B cell (primary cell): ENCODE results near the gene ASTN2. TPM values are rescaled to one million over a fixed set of nuclear protein-coding genes. Genes with fewer than 3 reads are reported as not detected.

Experiments
- ATAC-seq: fragments of 200-7000 bp; cut with Tn5 transposase; one replicate; pipeline ENCODE4 v1.10.0; 2021; ENCODE audit warnings: low read depth, mild to moderate bottlenecking, moderate number of reproducible peaks, moderate library complexity
- CTCF ChIA-PET: fragments of 350-600 bp; sonication (Branson Sonifier 250); formaldehyde crosslinking; loops from one replicate; lab custom pipeline; 2021; ENCODE audit warnings: antibody characterized with exemption, inconsistent platforms; lab: Charles Lee
- POLR2A ChIA-PET: fragments of 350-600 bp; sonication (Branson Sonifier 250); formaldehyde crosslinking; loops from one replicate; lab custom pipeline; 2021; ENCODE audit warnings: antibody characterized with exemption; lab: Charles Lee
- DNase-seq: peaks from one replicate; pipeline ENCODE4 v3.0.0; 2013
- H2AFZ ChIP-seq: 2 replicates; pipeline ENCODE4 v1.6.1; 2012; ENCODE audit warnings: mild to moderate bottlenecking, low read depth, low read length; ENCODE audit not compliant: insufficient read depth, poor library complexity, severe bottlenecking
- H3K27ac ChIP-seq, 2 donors: 1 replicate in 1 of 2; 2 replicates in 1 of 2; pipeline ENCODE4 v1.5.1; 2012 to 2013; ENCODE audit warnings: low read length in 2 of 2, mild to moderate bottlenecking in 2 of 2, moderate library complexity in 1 of 2
- H3K27me3 ChIP-seq, 4 experiments: fragments of 200-600 bp in 1 of 4; sonication (generic) in 1 of 4; replicated peaks in 1 of 4; 1 replicate in 2 of 4; 2 replicates in 2 of 4; pipeline versions ENCODE4 v1.6.1 to v1.7.0; 2013 to 2016; ENCODE audit warnings: low read length in 3 of 4, mild to moderate bottlenecking in 2 of 4, mixed read lengths in 1 of 4, moderate library complexity in 1 of 4; ENCODE audit not compliant: insufficient read depth in 4 of 4, control insufficient read depth in 3 of 4; ENCODE audit errors: control extremely low read depth in 1 of 4
- H3K36me3 ChIP-seq, 2 experiments: replicated peaks in 1 of 2; 1 replicate in 1 of 2; 2 replicates in 1 of 2; pipeline versions ENCODE4 v1.6.1 to v1.7.1; 2013; ENCODE audit warnings: low read length in 1 of 2; ENCODE audit not compliant: insufficient read depth in 2 of 2, control insufficient read depth in 1 of 2; ENCODE audit errors: control extremely low read depth in 1 of 2, extremely low read depth in 1 of 2
- H3K4me1 ChIP-seq, 2 donors: fragments of 200-600 bp in 1 of 2; sonication (generic) in 1 of 2; 1 replicate in 1 of 2; 2 replicates in 1 of 2; pipeline versions ENCODE4 v1.5.1 to v1.6.1; 2013 to 2017; ENCODE audit warnings: low read length in 2 of 2; ENCODE audit not compliant: control insufficient read depth in 2 of 2, insufficient read depth in 2 of 2
- H3K4me2 ChIP-seq: replicated peaks from 2 replicates; pipeline ENCODE3; 2012; ENCODE audit warnings: mild to moderate bottlenecking, low read depth, low read length; ENCODE audit not compliant: poor library complexity, severe bottlenecking
- H3K4me3 ChIP-seq, 5 experiments: fragments of 200-600 bp in 1 of 5; sonication (generic) in 1 of 5; 1 replicate in 3 of 5; 2 replicates in 2 of 5; pipeline versions ENCODE4 v1.5.1 to v1.7.0; 2011 to 2016; ENCODE audit warnings: low read length in 4 of 5, mild to moderate bottlenecking in 4 of 5, low read depth in 2 of 5, control low read depth in 1 of 5, moderate library complexity in 1 of 5; ENCODE audit not compliant: insufficient read depth in 1 of 5; ENCODE audit errors: control extremely low read depth in 1 of 5, extremely low read depth in 1 of 5
- H3K79me2 ChIP-seq: fragments of 200-600 bp; sonication (generic); one replicate; pipeline ENCODE4 v1.6.0; 2016; ENCODE audit warnings: low read length; ENCODE audit not compliant: control insufficient read depth, insufficient read depth
- H3K9ac ChIP-seq: fragments of 200-600 bp; sonication (generic); 2 replicates; pipeline ENCODE4 v1.6.1; 2017; ENCODE audit warnings: mild to moderate bottlenecking, low read length, moderate library complexity
- H3K9me3 ChIP-seq, 3 donors: one replicate each; pipeline versions ENCODE4 v1.6.1 to v1.7.1; 2013; ENCODE audit warnings: low read length in 2 of 3; ENCODE audit not compliant: control insufficient read depth in 2 of 3, insufficient read depth in 1 of 3; ENCODE audit errors: control extremely low read depth in 1 of 3
- H4K20me1 ChIP-seq: 2 replicates; pipeline ENCODE4 v1.6.0; 2012; ENCODE audit warnings: mild to moderate bottlenecking, low read length; ENCODE audit not compliant: insufficient read depth, control insufficient read depth, poor library complexity, severe bottlenecking
- H3K27ac Mint-ChIP-seq: one replicate; pipeline ENCODE4 v1.8.0; 2021; ENCODE audit warnings: mixed read lengths
- H3K27me3 Mint-ChIP-seq: one replicate; pipeline ENCODE4 v1.8.0; 2021; ENCODE audit warnings: mixed read lengths
- H3K4me1 Mint-ChIP-seq: one replicate; pipeline ENCODE4 v1.8.0; 2021; ENCODE audit warnings: mixed read lengths
- H3K4me3 Mint-ChIP-seq: one replicate; pipeline ENCODE4 v1.8.0; 2021; ENCODE audit warnings: mixed read lengths
- H3K9me3 Mint-ChIP-seq: one replicate; pipeline ENCODE4 v1.8.0; 2022; ENCODE audit warnings: mixed read lengths; ENCODE audit not compliant: insufficient read depth
- EZH2 ChIP-seq: IDR thresholded peaks from 2 replicates; pipeline ENCODE4 v1.6.1; 2012; ENCODE audit warnings: borderline replicate concordance, low read depth, mild to moderate bottlenecking, moderate library complexity, low read length; ENCODE audit not compliant: insufficient read depth, poor library complexity, severe bottlenecking
- WGBS: methylation state at CpG from one replicate; pipeline ENCODE4 v1.1.5; 2013; ENCODE audit warnings: missing lambda C conversion rate; ENCODE audit not compliant: insufficient coverage; 5-methylcytosine and 5-hydroxymethylcytosine counted together
- intact Hi-C: fragments of 100-400 bp; cut with micrococcal nuclease; formaldehyde crosslinking; loops from one replicate; pipeline ENCODE4 v1.10.0; 2022
- polyA plus RNA-seq: library from polyadenylated mRNA; depleted of rRNA; stranded (reverse); fragments of >200 nt; gene quantifications from 2 replicates; pipeline ENCODE4 v1.2.3, GENCODE V29; 2012
- total RNA-seq, 2 donors: library from RNA; stranded (reverse); fragments of 120-200 nt in 1 of 2; gene quantifications; 1 replicate in 1 of 2; 2 replicates in 1 of 2; pipeline versions ENCODE4 v1.2.3 to v1.2.4, GENCODE V29; 2013 to 2022
- TF ChIP-seq, protein P1 (sequence below): fragments of 200-600 bp; IDR thresholded peaks from one replicate; pipeline ENCODE4 v1.8.0; 2022; ENCODE audit warnings: antibody characterized with exemption, mild to moderate bottlenecking

ASTN2 gene
- total and polyA plus RNA-seq, 2 donors (not counting 1 experiment from before 2014, with no cell fraction given), result 1.2 to 3.6 TPM

DNA sequence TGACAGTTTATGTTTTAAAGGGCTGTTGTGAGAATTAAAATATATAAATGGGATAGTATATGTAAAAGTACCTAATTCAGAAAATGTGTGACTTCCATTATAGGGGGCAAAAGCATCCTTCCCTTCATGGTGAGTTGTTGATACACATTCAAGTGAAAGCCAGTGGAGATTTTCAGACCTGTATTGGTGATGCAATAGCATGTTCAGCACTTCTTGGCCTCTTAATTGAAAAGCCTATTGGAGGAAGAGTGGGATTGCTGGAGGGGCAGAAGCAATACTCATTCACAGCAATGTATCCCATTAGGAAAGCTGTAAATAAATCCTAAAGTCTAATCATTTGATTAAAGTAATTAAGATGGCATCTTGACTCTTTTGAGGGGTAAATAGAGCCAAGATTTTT is 710.4 kb downstream of the ASTN2 start:
- Histone ChIP-seq H4K20me1 (no peaks in the 10 kb centered on the region), H3K27ac (no peak overlapping the region), H3K9me3 (no peaks in the 10 kb centered on the region), H3K27me3 (no peaks in the 10 kb centered on the region), H3K79me2 (no peaks in the 10 kb centered on the region), H2AFZ (no peak overlapping the region), H3K4me1 (no peaks in the 10 kb centered on the region), H3K4me2 (no peak overlapping the region), H3K4me3 (no peak overlapping the region), H3K36me3 (peaks cover 1 to 11% of the 10 kb centered on the region in 2 experiments), H3K9ac (no peak overlapping the region)
- no peaks in the 10 kb centered on the region for H3K4me1 Mint-ChIP-seq
- no peaks in the 10 kb centered on the region for H3K9me3 Mint-ChIP-seq
- intact Hi-C loops, result no loop called here
- H3K27me3 Mint-ChIP-seq, result no peaks in the 10 kb centered on the region
- ATAC-seq (no peak), DNase-seq (no peak)
- no peak overlapping the region for H3K27ac Mint-ChIP-seq
- CTCF ChIA-PET, result no interaction called here
- no peak overlapping the region for H3K4me3 Mint-ChIP-seq
- POLR2A ChIA-PET, result no interaction called here
- TF ChIP-seq EZH2, result no peak
- TF ChIP-seq, protein P1, sequence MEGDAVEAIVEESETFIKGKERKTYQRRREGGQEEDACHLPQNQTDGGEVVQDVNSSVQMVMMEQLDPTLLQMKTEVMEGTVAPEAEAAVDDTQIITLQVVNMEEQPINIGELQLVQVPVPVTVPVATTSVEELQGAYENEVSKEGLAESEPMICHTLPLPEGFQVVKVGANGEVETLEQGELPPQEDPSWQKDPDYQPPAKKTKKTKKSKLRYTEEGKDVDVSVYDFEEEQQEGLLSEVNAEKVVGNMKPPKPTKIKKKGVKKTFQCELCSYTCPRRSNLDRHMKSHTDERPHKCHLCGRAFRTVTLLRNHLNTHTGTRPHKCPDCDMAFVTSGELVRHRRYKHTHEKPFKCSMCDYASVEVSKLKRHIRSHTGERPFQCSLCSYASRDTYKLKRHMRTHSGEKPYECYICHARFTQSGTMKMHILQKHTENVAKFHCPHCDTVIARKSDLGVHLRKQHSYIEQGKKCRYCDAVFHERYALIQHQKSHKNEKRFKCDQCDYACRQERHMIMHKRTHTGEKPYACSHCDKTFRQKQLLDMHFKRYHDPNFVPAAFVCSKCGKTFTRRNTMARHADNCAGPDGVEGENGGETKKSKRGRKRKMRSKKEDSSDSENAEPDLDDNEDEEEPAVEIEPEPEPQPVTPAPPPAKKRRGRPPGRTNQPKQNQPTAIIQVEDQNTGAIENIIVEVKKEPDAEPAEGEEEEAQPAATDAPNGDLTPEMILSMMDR, result no peak

DNA sequence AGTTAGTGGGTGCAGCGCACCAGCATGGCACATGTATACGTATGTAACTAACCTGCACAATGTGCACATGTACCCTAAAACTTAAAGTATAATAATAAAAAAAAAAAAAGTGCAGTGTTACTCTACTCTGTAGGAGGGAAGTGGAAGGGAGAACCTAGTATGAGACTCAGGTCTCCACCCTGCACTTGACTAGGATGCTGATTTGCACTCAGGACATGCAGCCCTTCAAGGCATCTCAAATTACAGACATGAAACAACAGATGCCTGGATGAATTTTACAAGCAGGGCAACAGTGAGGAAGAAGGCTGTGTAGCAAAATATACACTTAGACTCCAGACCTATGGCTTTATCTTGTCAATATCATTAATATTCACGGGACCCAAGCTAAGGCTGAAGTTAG is 711.2 kb downstream of the ASTN2 start:
- no peak overlapping the region for H3K4me3 ChIP-seq
- no peaks in the 10 kb centered on the region for H4K20me1 ChIP-seq
- Mint-ChIP-seq H3K4me3 (no peak overlapping the region), H3K4me1 (no peaks in the 10 kb centered on the region), H3K27me3 (no peaks in the 10 kb centered on the region), H3K27ac (no peak overlapping the region), H3K9me3 (no peaks in the 10 kb centered on the region)
- ChIA-PET CTCF (no interaction called here), POLR2A (no interaction called here)
- H3K27me3 ChIP-seq, result no peaks in the 10 kb centered on the region
- intact Hi-C loops, result no loop called here
- H3K9ac ChIP-seq, result no peak overlapping the region
- H3K4me1 ChIP-seq, result no peaks in the 10 kb centered on the region
- TF ChIP-seq, protein P1, result no peak
- no peak for TF ChIP-seq EZH2
- WGBS, result 100% methylated on average over 1 of the region's 3 CpGs
- no peak overlapping the region for H3K4me2 ChIP-seq
- no peak overlapping the region for H2AFZ ChIP-seq
- no peak overlapping the region for H3K27ac ChIP-seq
- peaks cover 6 to 20% of the 10 kb centered on the region in 2 experiments for H3K36me3 ChIP-seq
- no peaks in the 10 kb centered on the region for H3K79me2 ChIP-seq
- ATAC-seq (no peak), DNase-seq (no peak)
- H3K9me3 ChIP-seq, result no peaks in the 10 kb centered on the region
